GM03348 (cell line): ENCODE measurements around the gene MOB2.
"Not testable (repeated sequence)": the region's sequence is repeated elsewhere in the genome, so short reads cannot be mapped to it uniquely, and the experiment has no call there.

Experiments used
- DNase-seq: peaks from one replicate; pipeline ENCODE4 v3.0.0; 2012; ENCODE audit warnings: low spot score

The MOB2 gene

GRCh38 chr11:1440066-1440465 lies 46.5 kb downstream of the MOB2 start:
- no peak for DNase-seq

- no peak for DNase-seq
Observed at GRCh38 chr11:1439341-1439740, 47.2 kb downstream of the MOB2 start.

GRCh38 chr11:1438967-1439330 lies 47.6 kb downstream of the MOB2 start:
- DNase-seq, result no peak

- DNase-seq, result no peak
Observed at GRCh38 chr11:1438261-1438966, 48.2 kb downstream of the MOB2 start.

GRCh38 chr11:1437500-1437899 lies 49.1 kb downstream of the MOB2 start:
- peak; percentile 86 for DNase-seq

GRCh38 chr11:1436468-1437039 lies 50.0 kb downstream of the MOB2 start:
- DNase-seq, result no peak

GRCh38 chr11:1435820-1436467 lies 50.6 kb downstream of the MOB2 start:
- DNase-seq, result no peak

GRCh38 chr11:1435479-1435819 lies 51.1 kb downstream of the MOB2 start:
- not testable (repeated sequence) for DNase-seq

- no peak for DNase-seq
Observed at GRCh38 chr11:1433977-1434640, 52.5 kb downstream of the MOB2 start.

GRCh38 chr11:1433568-1433967 lies 53.0 kb downstream of the MOB2 start:
- DNase-seq, result no peak

- no peak for DNase-seq
Observed at GRCh38 chr11:1428762-1429316, 57.7 kb downstream of the MOB2 start.

- DNase-seq, result no peak
Observed at GRCh38 chr11:1425439-1425838, 61.1 kb downstream of the MOB2 start.

- DNase-seq, result no peak
Observed at GRCh38 chr11:1425006-1425405, 61.6 kb downstream of the MOB2 start.

GRCh38 chr11:1423406-1423805 lies 63.2 kb downstream of the MOB2 start:
- DNase-seq, result not testable (repeated sequence)

GRCh38 chr11:1422981-1423380 lies 63.6 kb downstream of the MOB2 start:
- DNase-seq, result no peak

GRCh38 chr11:1422481-1422880 lies 64.1 kb downstream of the MOB2 start:
- DNase-seq, result no peak

GRCh38 chr11:1421291-1421690 lies 65.3 kb downstream of the MOB2 start:
- DNase-seq, result no peak

- no peak for DNase-seq
Observed at GRCh38 chr11:1419811-1420210, 66.8 kb downstream of the MOB2 start.
